Thyroid gland (tissue), 4 donors: ENCODE data around the gene PLEKHA6. TPM values are rescaled to one million over a fixed set of nuclear protein-coding genes. Genes with fewer than 3 reads are reported as not detected.

Experiments used
- DNase-seq, 2 donors: peaks; one replicate each; pipeline ENCODE4 v3.0.0-alpha.2; 2019
- H3K27ac ChIP-seq, 3 donors: fragments of 200-600 bp; sonication (generic); 1 replicate in 2 of 3; 2 replicates in 1 of 3; pipeline ENCODE4 v1.5.1; 2016 to 2019; ENCODE audit warnings: mild to moderate bottlenecking in 1 of 3, moderate library complexity in 1 of 3
- H3K27me3 ChIP-seq: fragments of 200-600 bp; sonication (generic); one replicate; pipeline ENCODE4 v1.5.1; 2019
- H3K36me3 ChIP-seq, 2 donors: fragments of 200-600 bp; sonication (generic); one replicate each; pipeline ENCODE4 v1.5.1; 2016 to 2019
- H3K4me1 ChIP-seq, 2 donors: fragments of 200-600 bp; sonication (generic); one replicate each; pipeline ENCODE4 v1.5.1; 2017 to 2019
- H3K4me3 ChIP-seq, 3 donors: fragments of 200-600 bp; sonication (generic); replicated peaks in 1 of 3; 1 replicate in 2 of 3; 2 replicates in 1 of 3; pipeline ENCODE4 v1.5.1; 2016; ENCODE audit warnings: mild to moderate bottlenecking in 1 of 3
- H3K9me3 ChIP-seq: fragments of 200-600 bp; sonication (generic); one replicate; pipeline ENCODE4 v1.5.1; 2017
- CTCF ChIP-seq, 6 experiments: fragments of 200-600 bp in 3 of 6; fragments of 450-650 bp in 3 of 6; sonication (generic) in 3 of 6; IDR thresholded peaks; one replicate each; pipeline ENCODE4 v1.5.1; 2016 to 2019; ENCODE audit warnings: antibody characterized with exemption in 6 of 6, mild to moderate bottlenecking in 2 of 6, inconsistent platforms in 1 of 6, moderate library complexity in 1 of 6
- POLR2A ChIP-seq, 2 donors: fragments of 450-650 bp; IDR thresholded peaks; one replicate each; pipeline ENCODE4 v1.6.1; 2017; ENCODE audit warnings: antibody characterized with exemption in 2 of 2, mild to moderate bottlenecking in 2 of 2, moderate library complexity in 1 of 2
- WGBS, 2 donors: methylation state at CpG; one replicate each; pipeline ENCODE4 v1.1.5; 2017; 5-methylcytosine and 5-hydroxymethylcytosine counted together
- intact Hi-C: fragments of 100-400 bp; cut with DNase I; formaldehyde crosslinking; loops from one replicate; pipeline ENCODE4 v1.15.1; 2023
- total RNA-seq, 4 donors: library from RNA; depleted of rRNA; stranded (reverse); fragments of >200 nt; gene quantifications; one replicate each; pipeline ENCODE4 v1.2.3, GENCODE V29; 2016

The PLEKHA6 gene
- total RNA-seq, 4 donors from 2014 or later: 2.9 to 8.9 (median 4.0) TPM

GRCh38 chr1:204338360-204338759 lies 21.4 kb downstream of the PLEKHA6 start:
- Histone ChIP-seq H3K9me3 (no peaks in the 10 kb centered on the region), H3K4me1 (no peaks in the 10 kb centered on the region), H3K36me3 (no peaks in the 10 kb centered on the region), H3K27me3 (no peaks in the 10 kb centered on the region), H3K4me3 (no peak overlapping the region), H3K27ac (no peak overlapping the region)
- no peak for TF ChIP-seq POLR2A (IDR thresholded peaks at IDR 0.05)
- no peak for TF ChIP-seq CTCF (IDR thresholded peaks at IDR 0.05)
- DNase-seq: no peak
- WGBS, 2 donors: 70 to 73% methylated on average over 2 of the region's 2 CpGs
- intact Hi-C loops: no loop called here

- H3K4me3 ChIP-seq: no peak overlapping the region
- H3K36me3 ChIP-seq: no peaks in the 10 kb centered on the region
- WGBS, 2 donors: 89 to 94% methylated on average over 6 of the region's 6 CpGs
- TF ChIP-seq CTCF (IDR thresholded peaks at IDR 0.05): no peak
- TF ChIP-seq POLR2A (IDR thresholded peaks at IDR 0.05): no peak
- no peak for DNase-seq
- no peaks in the 10 kb centered on the region for H3K4me1 ChIP-seq
- intact Hi-C loops: no loop called here
- H3K27ac ChIP-seq: no peak overlapping the region
- no peaks in the 10 kb centered on the region for H3K27me3 ChIP-seq
- H3K9me3 ChIP-seq: no peaks in the 10 kb centered on the region
These were observed 22.1 kb downstream of the PLEKHA6 start for GRCh38 chr1:204337583-204337982.

DNA sequence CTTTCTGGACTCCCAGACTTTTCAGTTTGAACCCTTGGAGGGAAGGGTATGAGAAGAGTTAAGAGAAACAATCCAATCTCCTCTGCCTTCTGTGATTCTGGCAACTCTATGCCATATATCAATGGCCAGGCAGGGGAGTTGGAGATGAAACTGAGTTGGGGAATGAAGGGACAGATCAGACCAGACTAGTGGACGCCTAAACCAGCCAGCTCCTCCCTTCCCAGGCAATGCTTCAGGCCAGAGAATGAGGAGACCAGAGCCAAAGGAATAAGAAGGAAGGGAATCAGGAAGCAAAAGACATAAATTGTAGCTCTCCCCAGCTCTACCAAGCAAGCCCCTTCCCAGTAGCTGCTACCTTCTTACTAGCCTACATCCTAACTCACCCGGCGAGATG lies 22.7 kb downstream of the PLEKHA6 start:
- H3K4me3 ChIP-seq: no peak overlapping the region
- H3K36me3 ChIP-seq: no peaks in the 10 kb centered on the region
- H3K27ac ChIP-seq: no peak overlapping the region
- no peaks in the 10 kb centered on the region for H3K9me3 ChIP-seq
- WGBS, 2 donors: 76 to 85% methylated on average over 3 of the region's 3 CpGs
- DNase-seq: no peak
- no peaks in the 10 kb centered on the region for H3K4me1 ChIP-seq
- no peaks in the 10 kb centered on the region for H3K27me3 ChIP-seq
- intact Hi-C loops: no loop called here
- TF ChIP-seq CTCF (IDR thresholded peaks at IDR 0.05): no peak
- TF ChIP-seq POLR2A (IDR thresholded peaks at IDR 0.05): no peak

- DNase-seq: no peak
- Histone ChIP-seq H3K4me1 (no peaks in the 10 kb centered on the region), H3K36me3 (no peaks in the 10 kb centered on the region), H3K4me3 (no peak overlapping the region), H3K9me3 (no peaks in the 10 kb centered on the region), H3K27me3 (no peaks in the 10 kb centered on the region), H3K27ac (no peak overlapping the region)
- 96 to 98% methylated on average over 3 of the region's 3 CpGs for WGBS, 2 donors
- intact Hi-C loops: no loop called here
- TF ChIP-seq POLR2A (IDR thresholded peaks at IDR 0.05) (no peak), CTCF (IDR thresholded peaks at IDR 0.05) (no peak)
These were observed 23.2 kb downstream of the PLEKHA6 start for GRCh38 chr1:204336421-204337035.

- H3K9me3 ChIP-seq: no peaks in the 10 kb centered on the region
- 60 to 85% methylated on average over 1 of the region's 1 CpG for WGBS, 2 donors
- intact Hi-C loops: no loop called here
- TF ChIP-seq CTCF (IDR thresholded peaks at IDR 0.05) (no peak), POLR2A (IDR thresholded peaks at IDR 0.05) (no peak)
- H3K27ac ChIP-seq: no peak overlapping the region
- no peaks in the 10 kb centered on the region for H3K4me1 ChIP-seq
- H3K36me3 ChIP-seq: no peaks in the 10 kb centered on the region
- no peak for DNase-seq
- no peak overlapping the region for H3K4me3 ChIP-seq
- no peaks in the 10 kb centered on the region for H3K27me3 ChIP-seq
These were observed 24.2 kb downstream of the PLEKHA6 start for GRCh38 chr1:204335533-204335932.
